GM18867 (cell line): ENCODE results near the gene TRIM74.
A peak's percentile ranks its signal among the peaks of the same experiment; 100 is the strongest.
"Not testable (repeated sequence)": the region's sequence is repeated elsewhere in the genome, so short reads cannot be mapped to it uniquely, and the experiment has no call there.

Source experiments
- ATAC-seq: cut with Tn5 transposase; IDR thresholded peaks from one replicate; pipeline ENCODE4 v1.9.1; 2021; ENCODE audit warnings: mild to moderate bottlenecking, moderate library complexity; ENCODE audit not compliant: unreplicated experiment

TRIM74 gene

GRCh38 chr7:72960029-72960428, 9.2 kb downstream of the TRIM74 start:
- not testable (repeated sequence) for ATAC-seq

GRCh38 chr7:72954563-72955198, 14.6 kb downstream of the TRIM74 start:
- ATAC-seq: peak; percentile 89

- ATAC-seq: peak; percentile 43
Observed at GRCh38 chr7:72953901-72954562, 15.2 kb downstream of the TRIM74 start.

DNA sequence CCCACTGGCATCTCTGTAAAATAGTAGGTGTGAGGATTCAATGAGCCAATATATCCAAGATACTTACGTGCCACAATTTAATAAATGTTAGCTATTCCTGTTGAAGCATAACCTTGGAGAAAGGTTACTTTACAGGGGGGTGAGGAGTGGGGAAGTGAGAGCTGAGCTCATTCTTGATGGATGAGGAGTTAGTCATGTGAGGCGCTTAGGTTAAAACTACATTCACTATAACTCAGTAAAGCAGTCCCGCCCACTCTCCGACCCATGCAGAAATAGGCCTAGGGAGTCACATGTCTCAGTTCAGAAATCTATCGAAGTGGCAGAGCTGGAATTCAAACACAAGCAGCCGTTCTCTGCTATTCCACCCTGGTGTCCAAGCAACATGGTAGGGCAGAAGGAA, 18.8 kb downstream of the TRIM74 start:
- not testable (repeated sequence) for ATAC-seq

- not testable (repeated sequence) for ATAC-seq
Observed at GRCh38 chr7:72949686-72950085, 19.6 kb downstream of the TRIM74 start.

- ATAC-seq: not testable (repeated sequence)
Observed at GRCh38 chr7:72949276-72949675, 20.0 kb downstream of the TRIM74 start.

GRCh38 chr7:72948714-72949113, 20.6 kb downstream of the TRIM74 start:
- ATAC-seq: not testable (repeated sequence)

- ATAC-seq: not testable (repeated sequence)
Observed at GRCh38 chr7:72946130-72946745, 23.0 kb downstream of the TRIM74 start.

DNA sequence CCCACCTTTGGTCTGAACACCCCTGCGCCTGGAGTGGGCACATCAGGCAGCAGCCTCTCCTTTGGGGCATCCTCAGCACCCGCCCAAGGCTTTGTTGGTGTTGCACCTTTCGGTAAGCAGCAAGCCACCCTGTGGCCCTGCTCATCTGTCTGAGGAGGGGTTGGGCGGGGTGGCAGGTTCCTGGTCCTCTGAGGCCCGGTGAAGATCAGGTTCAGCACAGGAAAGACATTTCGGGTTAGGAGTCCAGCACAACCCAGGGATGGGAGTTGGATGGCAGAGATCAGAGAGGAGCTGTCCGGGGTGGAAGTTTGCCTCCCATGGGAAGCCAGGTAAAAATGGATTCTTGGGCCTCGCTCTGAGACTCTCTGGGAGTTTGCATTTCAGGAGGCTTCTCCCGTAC, 23.7 kb downstream of the TRIM74 start:
- not testable (repeated sequence) for ATAC-seq

GRCh38 chr7:72944937-72945336, 24.3 kb downstream of the TRIM74 start:
- ATAC-seq: not testable (repeated sequence)

DNA sequence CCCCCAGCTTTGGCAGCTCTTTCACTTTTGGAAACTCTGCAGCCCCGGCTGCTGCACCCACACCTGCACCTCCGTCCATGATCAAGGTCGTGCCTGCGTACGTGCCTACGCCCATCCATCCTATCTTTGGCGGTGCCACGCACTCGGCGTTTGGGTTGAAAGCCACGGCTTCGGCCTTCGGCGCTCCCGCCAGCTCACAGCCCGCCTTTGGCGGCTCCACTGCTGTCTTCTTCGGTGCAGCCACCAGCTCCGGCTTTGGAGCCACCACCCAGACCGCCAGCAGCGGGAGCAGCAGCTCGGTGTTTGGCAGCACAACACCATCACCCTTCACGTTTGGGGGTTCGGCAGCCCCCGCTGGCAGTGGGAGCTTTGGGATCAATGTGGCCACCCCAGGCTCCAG, 26.3 kb downstream of the TRIM74 start:
- ATAC-seq: not testable (repeated sequence)

DNA sequence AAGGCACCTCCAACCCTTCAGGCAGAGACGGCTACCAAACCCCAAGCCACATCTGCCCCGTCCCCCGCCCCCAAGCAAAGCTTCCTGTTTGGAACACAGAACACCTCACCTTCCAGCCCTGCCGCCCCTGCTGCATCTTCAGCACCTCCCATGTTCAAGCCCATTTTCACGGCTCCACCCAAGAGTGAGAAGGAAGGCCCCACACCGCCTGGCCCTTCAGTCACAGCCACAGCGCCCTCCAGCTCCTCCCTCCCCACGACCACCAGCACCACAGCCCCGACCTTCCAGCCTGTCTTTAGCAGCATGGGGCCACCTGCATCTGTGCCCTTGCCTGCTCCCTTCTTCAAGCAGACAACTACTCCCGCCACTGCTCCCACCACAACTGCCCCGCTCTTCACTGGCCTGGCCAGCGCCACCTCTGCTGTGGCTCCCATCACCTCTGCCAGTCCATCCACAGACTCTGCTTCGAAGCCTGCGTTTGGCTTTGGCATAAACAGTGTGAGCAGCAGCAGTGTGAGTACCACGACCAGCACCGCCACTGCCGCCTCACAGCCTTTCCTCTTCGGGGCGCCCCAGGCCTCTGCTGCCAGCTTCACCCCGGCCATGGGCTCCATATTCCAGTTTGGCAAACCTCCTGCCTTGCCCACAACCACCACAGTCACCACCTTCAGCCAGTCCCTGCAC, 27.1 kb downstream of the TRIM74 start:
- ATAC-seq: not testable (repeated sequence)

GRCh38 chr7:72928216-72928615, 41.0 kb downstream of the TRIM74 start:
- not testable (repeated sequence) for ATAC-seq

GRCh38 chr7:72927791-72928190, 41.5 kb downstream of the TRIM74 start:
- not testable (repeated sequence) for ATAC-seq

- ATAC-seq: no peak
Observed at GRCh38 chr7:72925546-72926120, 43.6 kb downstream of the TRIM74 start.

GRCh38 chr7:72924733-72925545, 44.3 kb downstream of the TRIM74 start, which contains the start of gene POM121:
POM121 (plus strand) TSS chr7:72925095; CDS start chr7:72925122, 27 bp downstream.
- peak; percentile 88 for ATAC-seq

- ATAC-seq: peak; percentile 13
Observed at GRCh38 chr7:72924386-72924732, 44.9 kb downstream of the TRIM74 start.

DNA sequence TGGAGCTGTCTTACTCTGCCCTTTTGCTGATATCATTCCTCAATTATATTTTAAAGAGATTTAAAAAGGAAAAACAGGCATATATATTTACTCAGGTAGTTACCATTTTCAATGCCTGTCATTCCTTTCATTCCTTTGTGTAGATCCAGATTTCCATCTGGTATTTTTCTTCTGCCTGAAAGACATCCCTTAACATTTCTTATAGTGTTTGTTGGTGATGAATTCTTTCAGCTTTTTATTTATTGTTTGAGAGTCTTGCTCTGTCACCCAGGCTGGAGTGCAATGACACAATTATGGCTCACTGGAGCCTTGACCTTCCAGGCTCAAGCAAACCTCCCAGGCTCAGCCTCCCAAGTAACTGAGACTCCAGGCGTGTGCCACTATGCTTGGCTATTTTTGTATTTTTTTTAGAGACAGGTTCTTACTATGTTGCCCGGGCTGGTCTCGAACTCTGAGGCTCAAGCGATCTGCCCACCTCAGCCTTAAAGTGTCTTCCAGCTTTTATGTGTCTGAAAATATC, 50.0 kb downstream of the TRIM74 start:
- no peak for ATAC-seq

DNA sequence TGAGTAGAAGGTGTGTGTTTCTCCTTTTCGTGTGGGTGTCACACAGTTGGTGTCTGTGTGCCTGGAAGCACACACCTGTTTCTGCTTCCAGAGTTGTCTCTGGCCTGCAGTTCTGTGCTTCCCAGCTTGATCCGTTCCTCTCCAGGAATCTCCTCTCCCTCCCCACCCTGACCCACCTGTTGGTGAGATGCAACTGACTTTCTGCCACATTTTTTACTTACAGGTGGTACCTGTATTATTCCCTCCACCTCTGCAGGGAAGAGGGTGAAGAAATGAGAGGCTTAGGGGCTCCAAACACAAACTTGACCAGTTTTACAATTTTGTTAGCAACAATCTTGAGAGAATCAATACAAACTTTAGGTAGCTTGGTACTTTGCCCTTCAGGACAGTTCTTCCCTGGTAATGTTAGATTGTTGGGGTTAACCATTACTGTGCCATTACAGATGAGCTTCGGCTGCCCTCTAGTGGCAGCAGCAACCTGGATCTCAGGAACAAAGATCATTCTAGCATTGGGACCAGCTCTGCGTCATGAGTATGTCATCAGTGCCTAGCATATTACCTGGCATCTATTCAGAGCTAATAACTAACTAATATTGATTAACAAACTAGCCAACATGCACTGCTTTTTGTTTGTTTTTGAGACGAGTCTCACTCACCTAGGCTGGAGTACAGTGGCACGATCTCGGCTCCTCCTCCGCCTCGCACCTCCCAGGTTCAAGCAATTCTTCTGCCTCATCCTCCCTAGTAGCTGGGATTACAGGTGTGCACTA, 54.3 kb downstream of the TRIM74 start:
- ATAC-seq: peak; percentile 74
